C4-2B (cell line): ENCODE data around the gene CGA.
A peak's percentile ranks its signal among the peaks of the same experiment; 100 is the strongest.

Source experiments
- ZFX ChIP-seq: fragments of 450-650 bp; IDR thresholded peaks from 2 replicates; pipeline ENCODE4 v1.6.1; 2017
- TF ChIP-seq, protein P1 (sequence below): fragments of 450-650 bp; conservative IDR thresholded peaks from 2 replicates; pipeline ENCODE4 v1.5.1; 2017; ENCODE audit warnings: mild to moderate bottlenecking

- TF ChIP-seq, protein P1, sequence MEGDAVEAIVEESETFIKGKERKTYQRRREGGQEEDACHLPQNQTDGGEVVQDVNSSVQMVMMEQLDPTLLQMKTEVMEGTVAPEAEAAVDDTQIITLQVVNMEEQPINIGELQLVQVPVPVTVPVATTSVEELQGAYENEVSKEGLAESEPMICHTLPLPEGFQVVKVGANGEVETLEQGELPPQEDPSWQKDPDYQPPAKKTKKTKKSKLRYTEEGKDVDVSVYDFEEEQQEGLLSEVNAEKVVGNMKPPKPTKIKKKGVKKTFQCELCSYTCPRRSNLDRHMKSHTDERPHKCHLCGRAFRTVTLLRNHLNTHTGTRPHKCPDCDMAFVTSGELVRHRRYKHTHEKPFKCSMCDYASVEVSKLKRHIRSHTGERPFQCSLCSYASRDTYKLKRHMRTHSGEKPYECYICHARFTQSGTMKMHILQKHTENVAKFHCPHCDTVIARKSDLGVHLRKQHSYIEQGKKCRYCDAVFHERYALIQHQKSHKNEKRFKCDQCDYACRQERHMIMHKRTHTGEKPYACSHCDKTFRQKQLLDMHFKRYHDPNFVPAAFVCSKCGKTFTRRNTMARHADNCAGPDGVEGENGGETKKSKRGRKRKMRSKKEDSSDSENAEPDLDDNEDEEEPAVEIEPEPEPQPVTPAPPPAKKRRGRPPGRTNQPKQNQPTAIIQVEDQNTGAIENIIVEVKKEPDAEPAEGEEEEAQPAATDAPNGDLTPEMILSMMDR: peak; percentile 66
- no peak for TF ChIP-seq ZFX
Measured at GRCh38 chr6:87078983-87079616, 15.8 kb downstream of the CGA start.
